ENCODE data around the gene FAM3D.

FAM3D gene

DNA sequence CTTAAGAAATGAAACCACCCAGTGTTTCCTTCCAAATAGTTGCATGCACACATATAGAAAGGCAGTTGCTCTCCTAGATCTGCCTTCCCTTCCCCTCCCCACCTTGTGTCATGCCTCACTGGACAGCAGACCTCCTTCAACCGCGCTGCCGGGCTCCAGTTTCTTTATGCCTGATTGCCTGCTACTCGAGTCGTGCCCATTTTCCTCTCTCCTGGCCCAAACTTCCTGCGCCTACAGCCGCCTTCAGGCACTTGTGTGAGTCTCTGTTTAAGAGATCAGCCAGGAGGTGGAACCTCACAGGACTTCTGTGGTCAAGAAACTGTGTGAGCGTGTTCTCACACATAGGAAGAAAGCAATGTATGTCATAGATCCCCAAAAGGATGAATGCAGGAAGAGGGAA, 80.6 kb downstream of the FAM3D start:
- TF ChIP-seq, protein P1, sequence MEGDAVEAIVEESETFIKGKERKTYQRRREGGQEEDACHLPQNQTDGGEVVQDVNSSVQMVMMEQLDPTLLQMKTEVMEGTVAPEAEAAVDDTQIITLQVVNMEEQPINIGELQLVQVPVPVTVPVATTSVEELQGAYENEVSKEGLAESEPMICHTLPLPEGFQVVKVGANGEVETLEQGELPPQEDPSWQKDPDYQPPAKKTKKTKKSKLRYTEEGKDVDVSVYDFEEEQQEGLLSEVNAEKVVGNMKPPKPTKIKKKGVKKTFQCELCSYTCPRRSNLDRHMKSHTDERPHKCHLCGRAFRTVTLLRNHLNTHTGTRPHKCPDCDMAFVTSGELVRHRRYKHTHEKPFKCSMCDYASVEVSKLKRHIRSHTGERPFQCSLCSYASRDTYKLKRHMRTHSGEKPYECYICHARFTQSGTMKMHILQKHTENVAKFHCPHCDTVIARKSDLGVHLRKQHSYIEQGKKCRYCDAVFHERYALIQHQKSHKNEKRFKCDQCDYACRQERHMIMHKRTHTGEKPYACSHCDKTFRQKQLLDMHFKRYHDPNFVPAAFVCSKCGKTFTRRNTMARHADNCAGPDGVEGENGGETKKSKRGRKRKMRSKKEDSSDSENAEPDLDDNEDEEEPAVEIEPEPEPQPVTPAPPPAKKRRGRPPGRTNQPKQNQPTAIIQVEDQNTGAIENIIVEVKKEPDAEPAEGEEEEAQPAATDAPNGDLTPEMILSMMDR (IDR thresholded peaks at IDR 0.05; ENCODE audit: extremely low read depth, insufficient read depth, missing control alignments): no peak
- DNase-seq (ENCODE audit: low spot score): peak; percentile 66
- in situ Hi-C loops (cut with MboI; ENCODE audit: low pct_unique_long_range_greater_than_20kb, low sequenced_read_pairs, unreplicated experiment): no loop called here

DNA sequence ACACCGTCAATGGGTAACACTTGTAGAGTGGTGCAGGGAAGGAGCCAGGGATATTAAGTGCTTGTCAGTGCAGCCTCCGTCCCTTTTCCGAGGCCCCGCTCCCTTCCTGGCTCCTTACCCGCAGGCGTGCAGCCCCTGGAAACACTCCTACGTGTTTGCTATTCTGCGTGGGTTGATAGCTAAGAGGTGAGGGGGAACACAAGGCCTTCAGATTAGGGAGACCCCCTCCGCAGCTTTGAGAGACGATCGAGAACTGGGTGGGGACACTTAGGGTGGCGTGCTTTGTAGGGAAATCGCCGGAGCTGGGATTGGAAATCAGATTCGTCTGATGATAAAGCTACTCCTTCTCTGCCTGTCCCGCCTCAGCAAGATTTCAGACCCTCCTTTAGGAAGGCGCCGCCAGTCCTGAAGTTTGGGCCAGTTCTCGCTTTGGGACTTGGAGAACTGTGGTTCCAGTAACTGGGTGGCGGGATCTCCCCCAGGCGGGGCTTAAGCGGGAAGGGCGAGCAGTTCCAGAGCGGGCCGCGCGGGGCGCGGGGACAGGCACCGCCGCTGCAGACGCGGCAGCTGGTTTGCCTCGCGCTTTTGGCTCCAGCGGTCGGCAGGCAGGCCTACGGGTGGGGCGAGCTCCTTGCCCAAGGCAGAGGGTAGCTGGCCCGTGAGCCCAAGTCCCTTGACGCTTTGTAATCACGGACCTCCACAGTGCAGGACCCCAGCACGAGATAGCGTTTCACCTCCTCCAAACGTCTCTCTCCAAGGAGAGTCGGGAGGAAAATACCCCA, 81.4 kb downstream of the FAM3D start:
- TF ChIP-seq, protein P1 (IDR thresholded peaks at IDR 0.05; ENCODE audit: extremely low read depth, insufficient read depth, missing control alignments): peak; percentile 39
- in situ Hi-C loops (cut with MboI; ENCODE audit: low pct_unique_long_range_greater_than_20kb, low sequenced_read_pairs, unreplicated experiment): no loop called here
- DNase-seq (ENCODE audit: low spot score): peak; percentile 86

DNA sequence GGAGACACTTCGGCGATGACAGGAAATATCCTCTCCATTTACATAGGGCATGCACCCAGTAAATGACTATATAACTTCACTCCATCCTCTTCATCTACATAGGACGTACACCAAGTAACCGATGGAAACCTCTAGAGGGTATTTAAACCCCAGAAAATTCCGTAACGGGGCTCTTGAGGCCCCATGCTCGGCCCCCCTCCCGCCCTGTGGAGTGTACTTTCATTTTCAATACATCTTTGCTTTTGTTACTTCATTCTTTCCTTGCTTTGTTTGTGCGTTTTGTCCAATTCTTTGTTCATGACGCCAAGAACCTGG, 81.9 kb downstream of the FAM3D start:
- in situ Hi-C loops (cut with MboI; ENCODE audit: low pct_unique_long_range_greater_than_20kb, low sequenced_read_pairs, unreplicated experiment): no loop called here
- TF ChIP-seq, protein P1 (IDR thresholded peaks at IDR 0.05; ENCODE audit: extremely low read depth, insufficient read depth, missing control alignments): no peak
- no peak for DNase-seq (ENCODE audit: low spot score)
